Activated T-helper 1 cell treated with Interleukin-2 at 50 U/mL for 16 hours (primary cell): ENCODE results near the gene AURKAIP1.
A peak's percentile ranks its signal among the peaks of the same experiment; 100 is the strongest.

Source experiments
- DNase-seq: peaks from one replicate; pipeline ENCODE4 v3.0.0-alpha.2; 2020; ENCODE audit warnings: low read depth

Gene AURKAIP1

DNA sequence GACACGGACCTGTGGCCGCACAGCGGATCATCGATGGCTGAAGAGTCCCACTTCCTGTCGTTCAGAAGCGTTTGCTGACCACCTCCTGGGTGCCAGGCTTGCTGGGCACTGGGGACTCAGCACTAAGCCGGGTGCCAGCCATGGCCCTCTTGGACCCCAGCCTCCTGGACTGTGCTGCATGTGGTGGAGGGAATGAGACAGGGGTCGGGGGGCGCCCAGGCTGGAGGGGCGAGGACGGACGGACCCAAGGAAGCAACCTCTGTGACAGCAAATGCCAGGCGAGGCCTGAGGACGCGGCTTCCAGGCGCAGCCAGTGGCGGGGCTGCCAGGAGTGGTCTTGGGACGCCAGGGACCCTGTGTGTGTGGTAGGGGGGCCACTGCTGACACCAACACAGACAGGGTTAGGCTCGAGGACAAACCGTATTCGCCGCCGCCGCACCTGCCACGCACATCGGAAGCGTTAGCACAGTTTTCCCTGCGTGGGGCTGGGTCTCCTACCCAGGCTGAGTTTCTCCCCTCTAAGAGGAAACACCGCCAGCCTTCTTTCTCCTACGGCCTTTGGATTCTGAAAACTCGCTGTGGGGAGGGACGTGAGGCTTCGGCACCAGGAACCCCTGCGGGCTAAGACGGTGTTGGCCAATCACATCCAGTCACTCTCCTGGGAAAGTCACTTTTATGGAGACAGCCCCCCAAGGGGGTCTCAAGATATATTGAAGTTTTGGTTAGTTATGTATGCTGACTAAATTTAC is 13.6 kb downstream of the AURKAIP1 start:
- no peak for DNase-seq

DNA sequence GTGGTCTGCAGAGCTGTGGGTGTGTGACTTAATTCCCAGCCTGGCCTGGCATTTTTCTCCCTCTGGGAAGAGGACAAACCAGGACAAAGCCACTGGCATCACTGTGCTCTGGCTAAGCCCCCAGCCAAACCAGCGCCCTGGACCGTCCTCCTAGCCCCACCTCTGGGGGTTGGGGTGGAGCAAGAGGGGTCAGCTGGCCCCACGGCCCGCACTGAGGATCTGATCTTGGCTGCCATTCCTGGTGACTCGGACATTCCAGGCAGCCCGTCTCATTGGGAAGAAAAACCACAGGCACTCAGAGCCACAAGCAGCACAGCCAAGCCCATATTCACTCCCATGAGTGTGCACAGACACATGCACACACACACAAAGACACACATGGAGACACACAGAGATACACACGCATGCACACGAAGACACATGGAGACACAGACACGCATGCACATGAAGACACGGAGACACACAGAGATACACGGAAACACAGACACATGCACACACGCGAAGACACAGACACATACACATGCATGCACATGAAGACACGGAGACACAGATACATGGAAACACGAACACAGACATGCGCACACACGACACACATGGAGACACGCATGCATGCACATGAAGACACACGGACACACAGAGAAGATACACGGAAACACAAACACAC is 14.4 kb downstream of the AURKAIP1 start:
- DNase-seq = no peak

DNA sequence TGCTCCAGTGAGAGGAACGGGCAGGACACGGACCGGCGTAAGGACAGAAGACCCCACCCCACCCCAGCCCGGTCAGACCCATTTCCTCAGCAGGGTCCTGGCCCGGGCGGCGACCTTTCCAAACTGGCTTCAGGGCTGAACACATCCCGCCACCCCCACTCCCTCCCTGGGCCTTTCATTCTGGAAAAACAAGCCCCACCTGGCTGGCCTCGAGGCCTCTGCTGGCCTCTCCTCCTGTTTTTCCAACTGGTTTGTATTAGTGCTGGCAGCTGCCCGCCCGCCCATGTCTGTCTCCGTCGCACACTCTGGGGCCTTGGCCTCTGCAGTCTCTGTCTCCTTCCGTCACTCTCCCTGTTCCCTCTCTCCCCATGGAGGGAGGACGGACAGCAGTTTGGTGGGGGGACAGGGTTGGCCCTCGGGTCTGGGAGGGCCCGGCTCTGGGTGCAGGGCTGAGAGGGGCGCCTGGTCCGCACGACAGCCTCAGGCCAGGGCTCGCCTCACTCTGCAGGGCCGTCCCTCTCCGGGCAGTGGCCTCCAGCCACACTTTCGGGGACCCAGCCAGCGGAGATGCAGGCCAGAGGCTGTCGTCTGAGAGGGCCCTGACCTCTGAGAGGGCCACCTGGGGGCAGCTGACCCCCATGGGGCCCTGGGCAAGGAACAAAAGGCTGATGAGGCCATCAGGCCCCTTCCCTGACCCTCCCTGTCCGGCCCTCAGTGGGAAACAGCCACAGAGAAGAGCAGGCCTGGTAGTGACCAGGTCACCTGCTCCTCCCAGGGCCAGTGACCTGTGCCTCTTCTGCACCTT is 15.1 kb downstream of the AURKAIP1 start:
- no peak for DNase-seq

DNA sequence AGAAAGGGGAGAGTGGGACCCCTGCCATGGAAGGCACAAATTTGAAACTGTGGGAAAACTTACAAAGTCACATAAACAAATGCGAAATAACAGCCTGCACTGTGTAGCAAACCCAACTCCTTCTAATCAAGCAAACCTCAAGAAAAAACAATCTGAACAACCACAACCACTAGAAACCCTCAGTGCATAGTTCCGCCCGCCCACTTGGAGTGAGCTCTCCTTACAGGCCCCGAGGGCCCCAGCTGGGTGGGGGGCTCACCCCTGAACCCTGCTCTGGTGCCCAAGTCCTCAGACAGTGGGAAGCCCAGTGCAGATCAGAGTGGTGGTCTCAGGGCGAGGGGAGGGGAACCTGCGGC is 15.7 kb downstream of the AURKAIP1 start:
- no peak for DNase-seq

- no peak for DNase-seq
These were observed 16.4 kb downstream of the AURKAIP1 start, which contains the start of gene MXRA8 for GRCh38 chr1:1358433-1359271. Gene MXRA8, minus strand, starts transcription at chr1:1358555. Its CDS starts 51 bp downstream, at chr1:1358504.

DNA sequence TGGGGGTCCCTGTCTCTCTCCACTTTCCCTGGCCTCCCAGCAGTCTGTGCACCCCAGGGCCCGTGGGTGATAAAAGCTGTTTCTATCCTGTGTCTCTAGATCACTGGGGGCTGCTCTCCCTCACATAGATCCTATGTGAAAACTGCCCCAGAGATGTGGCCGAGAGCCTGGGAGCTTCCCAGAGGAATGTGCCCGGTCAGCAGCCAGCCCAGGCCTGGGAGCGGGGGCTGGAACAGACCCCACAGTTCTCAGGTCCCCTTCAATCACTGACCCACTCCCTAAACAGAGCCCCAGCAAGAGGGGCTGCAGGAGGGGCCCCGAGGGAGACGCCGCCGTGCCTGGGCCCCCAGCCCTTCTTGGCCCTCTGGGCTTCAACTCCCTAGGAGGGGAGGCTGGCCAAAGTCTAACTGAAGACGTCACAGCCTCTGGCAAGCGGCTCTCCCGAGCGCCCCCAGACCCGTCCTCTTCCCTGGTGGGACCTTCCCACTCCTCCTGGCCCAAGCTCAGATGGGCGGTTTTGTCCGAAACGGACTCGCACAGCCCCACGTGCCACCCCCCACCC is 17.1 kb downstream of the AURKAIP1 start:
- no peak for DNase-seq

DNA sequence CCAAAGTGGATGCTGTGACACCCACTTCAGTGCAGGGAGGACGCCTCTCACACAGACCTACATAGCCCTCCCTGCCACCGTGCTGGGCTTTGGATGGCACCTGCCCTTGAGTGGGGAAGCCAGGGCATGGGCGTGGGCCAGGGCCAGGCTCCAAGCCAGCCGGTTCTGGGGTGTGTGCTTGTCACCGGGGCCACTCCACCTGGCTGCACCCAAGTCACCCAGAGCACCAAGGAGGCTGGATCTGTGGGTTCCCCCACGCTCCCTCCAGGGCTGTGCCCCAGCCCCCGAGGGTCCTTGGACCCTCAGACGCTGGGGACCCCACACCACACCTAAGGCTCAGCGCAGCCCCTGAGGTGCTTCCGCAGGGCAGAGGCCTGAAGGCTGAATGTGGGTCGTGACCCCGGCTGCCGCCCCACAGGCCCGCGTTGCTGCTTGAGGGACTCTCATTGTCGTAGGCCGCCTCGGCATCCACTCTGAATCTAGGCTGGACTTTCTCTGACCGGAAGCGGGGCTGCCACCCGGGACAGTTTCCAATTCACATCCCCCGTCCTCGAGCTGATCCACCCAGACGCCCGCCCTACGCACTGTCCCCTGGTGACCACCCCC is 18.1 kb downstream of the AURKAIP1 start:
- no peak for DNase-seq

DNA sequence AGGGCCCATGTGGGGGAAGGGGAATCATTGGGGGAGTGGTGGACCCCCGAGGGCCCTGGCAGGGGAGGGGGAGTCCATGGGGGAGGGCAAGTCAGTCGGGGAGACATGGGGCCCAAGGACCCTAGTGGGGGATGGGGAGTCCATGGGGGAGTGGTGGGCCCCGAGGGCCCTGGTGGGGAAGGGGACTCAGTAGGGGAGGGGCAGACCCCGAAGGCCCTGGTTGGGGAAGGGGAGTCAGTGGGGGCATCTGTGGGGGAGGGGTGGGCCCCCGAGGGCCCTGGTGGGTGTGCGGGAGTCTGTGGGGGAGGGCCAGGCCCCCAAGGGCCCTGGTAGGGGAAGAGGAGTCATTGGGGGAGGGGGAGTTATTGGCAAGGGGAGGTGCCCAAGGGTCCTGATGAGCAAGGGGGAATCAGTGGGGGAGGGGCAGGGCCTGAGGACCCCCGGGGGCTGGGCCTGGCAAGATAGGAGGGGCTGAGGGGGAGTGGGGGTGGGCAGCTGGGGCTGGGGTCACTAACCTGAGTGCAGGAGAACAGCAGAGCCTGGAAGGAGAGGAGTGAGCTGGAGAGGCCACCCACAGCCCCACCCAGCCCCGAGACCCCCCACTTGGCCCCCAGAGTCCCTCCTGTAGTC is 18.7 kb downstream of the AURKAIP1 start:
- DNase-seq = no peak

DNA sequence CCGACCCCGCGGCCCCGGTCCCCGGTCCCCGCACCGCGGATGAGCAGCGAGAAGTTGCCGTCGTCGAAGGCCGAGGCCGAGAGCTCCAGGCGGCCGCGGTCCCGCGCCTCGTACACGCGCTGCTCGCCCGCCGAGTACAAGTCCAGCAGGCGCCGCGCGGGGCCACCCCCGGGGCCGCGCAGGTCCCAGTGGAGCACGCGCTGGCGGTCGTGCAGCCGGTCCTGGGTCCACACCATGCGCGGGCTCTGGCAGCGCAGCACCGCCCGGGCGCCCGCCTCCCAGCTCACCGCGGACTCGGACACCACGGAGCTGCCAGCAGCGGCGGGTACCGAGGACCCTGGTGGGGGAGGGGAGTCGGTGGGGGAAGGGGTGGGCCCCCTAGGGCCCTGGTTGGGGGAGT is 19.6 kb downstream of the AURKAIP1 start:
- DNase-seq = no peak

GRCh38 chr1:1354271-1355247 is 20.4 kb downstream of the AURKAIP1 start:
- DNase-seq = no peak

- DNase-seq = no peak
These were observed 21.4 kb downstream of the AURKAIP1 start for GRCh38 chr1:1353389-1354151.

DNA sequence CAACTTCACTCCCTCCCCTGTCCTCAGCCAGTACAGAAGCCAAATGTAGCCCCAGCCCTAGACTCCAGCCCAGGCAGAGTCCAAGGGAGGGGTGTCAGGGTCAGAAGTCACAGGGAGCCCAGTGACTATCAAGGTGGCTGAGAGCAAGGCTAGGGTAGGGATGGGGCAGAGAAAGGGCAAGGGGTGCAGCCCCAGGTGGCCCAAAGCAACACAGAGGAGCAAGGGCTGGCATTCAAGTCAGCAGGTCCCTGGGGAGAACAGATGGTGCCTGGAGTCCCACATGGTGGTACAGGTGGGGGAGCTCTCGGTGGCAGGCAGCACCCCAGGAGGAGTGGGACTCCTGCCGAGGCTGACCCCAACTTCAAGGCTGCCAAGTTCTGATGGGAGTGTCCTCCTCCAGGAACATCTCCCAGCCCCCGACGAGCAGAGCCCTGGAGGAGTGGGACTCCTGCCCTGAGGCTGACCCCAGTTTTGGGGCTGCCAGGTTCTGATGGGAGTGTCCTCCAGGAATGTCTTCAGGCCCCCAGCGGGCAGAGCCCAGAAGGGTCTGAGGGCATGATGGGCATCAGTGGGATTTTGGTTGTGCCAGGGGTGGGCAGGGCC is 22.1 kb downstream of the AURKAIP1 start:
- DNase-seq = no peak

DNA sequence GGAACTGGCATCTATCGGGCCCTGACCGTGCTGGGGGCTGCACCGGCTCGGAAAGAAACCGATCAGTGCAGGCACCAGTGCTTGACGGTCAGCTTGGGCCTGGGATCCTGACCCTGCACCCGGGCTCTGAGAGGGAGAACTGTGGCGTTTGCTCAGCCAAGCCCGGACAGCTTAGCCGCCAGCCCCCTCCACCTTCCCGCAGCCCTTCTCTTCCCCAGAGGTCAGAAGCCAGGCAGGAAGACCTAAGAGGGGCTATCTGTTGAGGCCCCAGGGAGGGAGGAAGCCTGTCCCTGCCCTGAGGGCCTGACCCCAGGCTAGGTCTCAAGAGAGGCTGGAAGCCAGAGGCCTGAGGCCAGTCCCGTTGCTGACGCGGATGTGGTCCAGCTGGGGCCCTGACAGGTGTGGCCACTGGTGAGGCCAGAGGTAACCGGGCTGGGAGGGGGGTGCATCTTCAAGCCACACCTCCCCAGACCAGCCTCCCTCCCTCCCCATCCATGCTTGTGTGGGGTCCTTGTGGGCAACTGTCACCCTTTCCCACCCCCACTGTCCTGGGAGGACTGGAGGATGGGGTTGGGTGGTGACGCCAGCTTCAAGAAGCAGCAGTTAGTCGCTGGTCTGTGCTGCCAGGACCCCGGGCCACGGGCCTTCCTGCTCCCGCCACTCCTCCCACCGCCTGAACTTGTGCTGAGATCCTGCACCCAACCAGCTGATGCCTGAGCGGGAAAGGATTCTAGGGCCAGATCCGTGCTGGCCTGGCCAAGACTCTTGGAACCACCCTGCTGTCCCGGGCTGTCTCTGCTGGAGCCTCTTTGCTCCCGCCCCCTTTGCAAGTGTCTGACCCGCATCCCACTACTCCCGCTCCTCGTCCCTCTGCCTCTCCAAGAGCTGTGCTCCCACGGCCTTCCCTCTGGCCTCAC is 23.2 kb downstream of the AURKAIP1 start:
- DNase-seq = no peak

- DNase-seq = peak; percentile 63
These were observed 25.6 kb downstream of the AURKAIP1 start, which contains the start of gene DVL1 for GRCh38 chr1:1349256-1350012. Gene DVL1, minus strand, starts transcription at chr1:1349418. Its CDS starts 353 bp downstream, at chr1:1349065.

- DNase-seq = no peak
These were observed 26.4 kb downstream of the AURKAIP1 start for GRCh38 chr1:1348420-1349255.
